ENCODE results near the gene ADCY3.
A peak's percentile ranks its signal among the peaks of the same experiment; 100 is the strongest.

ADCY3 gene

DNA sequence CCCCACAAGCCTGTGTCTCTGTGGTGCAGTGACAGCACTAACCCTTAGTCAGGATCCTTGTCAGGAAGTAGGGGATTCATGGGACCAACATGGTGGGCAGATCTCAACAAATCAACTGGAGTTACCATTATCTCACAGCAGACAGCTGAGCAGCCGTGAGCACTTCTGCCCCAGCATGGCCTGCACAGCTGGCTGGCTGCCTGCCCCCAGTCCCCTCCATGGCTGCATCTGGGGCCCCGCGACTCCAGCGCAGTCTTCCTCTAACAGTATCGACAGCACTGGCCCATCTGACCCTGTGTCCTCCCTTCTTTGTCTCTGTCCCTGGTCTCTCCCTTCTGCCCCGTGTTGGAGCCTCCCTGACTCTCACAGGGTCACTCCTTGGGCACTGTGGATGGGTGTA lies 4.7 kb upstream of the ADCY3 start:
- no peaks in the 10 kb centered on the region for H3K9me3 ChIP-seq
- no peak for DNase-seq
- TF ChIP-seq, protein P1, sequence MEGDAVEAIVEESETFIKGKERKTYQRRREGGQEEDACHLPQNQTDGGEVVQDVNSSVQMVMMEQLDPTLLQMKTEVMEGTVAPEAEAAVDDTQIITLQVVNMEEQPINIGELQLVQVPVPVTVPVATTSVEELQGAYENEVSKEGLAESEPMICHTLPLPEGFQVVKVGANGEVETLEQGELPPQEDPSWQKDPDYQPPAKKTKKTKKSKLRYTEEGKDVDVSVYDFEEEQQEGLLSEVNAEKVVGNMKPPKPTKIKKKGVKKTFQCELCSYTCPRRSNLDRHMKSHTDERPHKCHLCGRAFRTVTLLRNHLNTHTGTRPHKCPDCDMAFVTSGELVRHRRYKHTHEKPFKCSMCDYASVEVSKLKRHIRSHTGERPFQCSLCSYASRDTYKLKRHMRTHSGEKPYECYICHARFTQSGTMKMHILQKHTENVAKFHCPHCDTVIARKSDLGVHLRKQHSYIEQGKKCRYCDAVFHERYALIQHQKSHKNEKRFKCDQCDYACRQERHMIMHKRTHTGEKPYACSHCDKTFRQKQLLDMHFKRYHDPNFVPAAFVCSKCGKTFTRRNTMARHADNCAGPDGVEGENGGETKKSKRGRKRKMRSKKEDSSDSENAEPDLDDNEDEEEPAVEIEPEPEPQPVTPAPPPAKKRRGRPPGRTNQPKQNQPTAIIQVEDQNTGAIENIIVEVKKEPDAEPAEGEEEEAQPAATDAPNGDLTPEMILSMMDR (IDR thresholded peaks at IDR 0.05; ENCODE audit: low read depth, low read length) = no peak
- H3K27me3 ChIP-seq = no peaks in the 10 kb centered on the region
- H3K36me3 ChIP-seq = no peaks in the 10 kb centered on the region
- no peak overlapping the region for H3K4me3 ChIP-seq (ENCODE audit: low read depth, low read length)
- H3K4me1 ChIP-seq = no peaks in the 10 kb centered on the region

DNA sequence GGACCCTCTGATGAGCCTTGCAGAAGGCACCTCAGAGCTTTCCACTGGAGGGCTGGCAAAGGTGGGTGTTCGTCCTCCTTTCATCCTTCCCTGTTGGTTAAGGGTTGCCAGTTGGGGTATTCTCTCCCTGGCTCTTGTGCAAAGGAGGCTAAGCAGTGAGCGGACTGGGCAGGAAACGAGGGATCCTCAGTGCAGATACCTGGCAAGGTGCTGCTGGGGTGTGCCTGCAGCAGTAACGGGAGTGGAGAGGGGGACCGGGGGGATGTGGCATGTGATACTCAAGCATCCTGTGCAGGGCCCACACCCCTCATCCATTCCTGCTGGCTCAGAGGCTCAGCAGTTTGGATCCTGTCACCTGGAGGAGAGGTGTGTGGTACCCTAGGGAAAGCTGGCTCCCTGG lies 4.2 kb upstream of the ADCY3 start:
- no peaks in the 10 kb centered on the region for H3K27me3 ChIP-seq
- no peak overlapping the region for H3K4me3 ChIP-seq (ENCODE audit: low read depth, low read length)
- H3K36me3 ChIP-seq = no peaks in the 10 kb centered on the region
- H3K4me1 ChIP-seq = no peaks in the 10 kb centered on the region
- H3K9me3 ChIP-seq = no peaks in the 10 kb centered on the region
- TF ChIP-seq, protein P1 (IDR thresholded peaks at IDR 0.05; ENCODE audit: low read depth, low read length) = no peak
- DNase-seq = no peak

DNA sequence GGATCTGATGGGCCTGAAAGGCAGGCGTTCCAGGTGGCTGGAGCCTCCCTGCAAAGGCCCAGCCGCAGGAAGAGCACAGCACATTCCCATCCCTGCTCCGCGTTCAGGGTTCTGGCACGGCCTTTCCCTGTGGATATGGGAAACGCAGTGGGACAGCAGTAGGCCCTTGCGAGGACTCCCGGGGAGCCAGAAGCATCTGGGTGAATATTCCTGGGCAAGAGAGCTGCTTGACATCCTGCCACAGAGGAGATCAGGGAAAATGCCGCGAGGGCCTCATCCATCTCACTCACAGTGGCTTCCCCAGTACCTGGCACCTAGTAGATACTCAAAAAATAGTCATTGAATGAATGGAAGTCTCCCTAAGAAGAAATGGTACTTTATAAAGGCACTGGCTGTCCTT lies 3.1 kb upstream of the ADCY3 start:
- no peak overlapping the region for H3K4me3 ChIP-seq (ENCODE audit: low read depth, low read length)
- no peaks in the 10 kb centered on the region for H3K4me1 ChIP-seq
- TF ChIP-seq, protein P1 (IDR thresholded peaks at IDR 0.05; ENCODE audit: low read depth, low read length) = no peak
- H3K9me3 ChIP-seq = no peaks in the 10 kb centered on the region
- no peak for DNase-seq
- H3K27me3 ChIP-seq = no peaks in the 10 kb centered on the region
- no peaks in the 10 kb centered on the region for H3K36me3 ChIP-seq

- no peak for DNase-seq
- Histone ChIP-seq H3K9me3 (no peaks in the 10 kb centered on the region), H3K27me3 (no peaks in the 10 kb centered on the region), H3K4me1 (no peaks in the 10 kb centered on the region), H3K4me3 (ENCODE audit: low read depth, low read length) (no peak overlapping the region), H3K36me3 (no peaks in the 10 kb centered on the region)
- TF ChIP-seq, protein P1 (IDR thresholded peaks at IDR 0.05; ENCODE audit: low read depth, low read length) = no peak
Measured at GRCh38 chr2:24922556-24922955, 2.5 kb upstream of the ADCY3 start.

GRCh38 chr2:24920809-24921441 lies 888 bp upstream of the ADCY3 start:
- Histone ChIP-seq H3K27me3 (no peaks in the 10 kb centered on the region), H3K9me3 (no peaks in the 10 kb centered on the region), H3K36me3 (no peaks in the 10 kb centered on the region), H3K4me1 (no peaks in the 10 kb centered on the region), H3K4me3 (ENCODE audit: low read depth, low read length) (peak overlapping the region; percentile 50)
- TF ChIP-seq, protein P1 (IDR thresholded peaks at IDR 0.05; ENCODE audit: low read depth, low read length) = peak; percentile 59
- no peak for DNase-seq

GRCh38 chr2:24919506-24920097 lies 435 bp downstream of the ADCY3 start:
- TF ChIP-seq, protein P1 (IDR thresholded peaks at IDR 0.05; ENCODE audit: low read depth, low read length) = no peak
- no peaks in the 10 kb centered on the region for H3K4me1 ChIP-seq
- H3K4me3 ChIP-seq (ENCODE audit: low read depth, low read length) = peak overlapping the region; percentile 68
- no peak for DNase-seq
- no peaks in the 10 kb centered on the region for H3K27me3 ChIP-seq
- no peaks in the 10 kb centered on the region; the same call in 1 of the 2 replicates for H3K36me3 ChIP-seq
- no peaks in the 10 kb centered on the region for H3K9me3 ChIP-seq

Data from BE2C (cell line).